ENCODE measurements around the gene LILRA5. TPM values are rescaled to one million over a fixed set of nuclear protein-coding genes. Genes with fewer than 3 reads are reported as not detected.

The LILRA5 gene
- total RNA-seq, 1 donor from 2014 or later: not detected

DNA sequence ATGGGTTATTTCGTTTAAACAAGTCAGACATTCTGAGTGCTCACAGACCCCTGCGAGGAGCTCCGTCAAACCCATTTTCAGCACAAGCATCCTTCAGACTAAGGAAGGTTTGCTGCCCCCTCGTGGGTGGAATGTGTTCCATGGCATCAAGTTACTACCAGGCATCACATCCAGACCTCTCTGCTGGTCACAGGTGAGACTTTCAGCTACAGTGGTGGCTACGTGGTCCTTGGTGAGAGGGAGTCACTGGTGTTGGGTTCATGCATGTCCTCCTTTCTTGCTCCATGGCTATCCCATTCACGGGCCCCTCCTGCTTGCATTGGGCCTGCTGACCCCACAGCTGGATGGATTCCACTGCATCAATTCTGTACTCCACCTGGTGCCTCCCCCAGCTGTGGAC, 46.8 kb downstream of the LILRA5 start:
- Mint-ChIP-seq H3K9me3 (no peaks in the 10 kb centered on the region), H3K27me3 (ENCODE audit: low read depth) (peaks cover 45% of the 10 kb centered on the region), H3K4me3 (no peak overlapping the region), H3K36me3 (ENCODE audit: low read depth) (no peaks in the 10 kb centered on the region), H3K27ac (ENCODE audit: unreplicated experiment) (no peak overlapping the region), H3K4me1 (peaks cover 3% of the 10 kb centered on the region)
- DNase-seq (ENCODE audit: low read depth, low spot score): peak; percentile 87
- peak; percentile 77 for TF ChIP-seq CTCF (conservative IDR thresholded peaks at IDR 0.05)

DNA sequence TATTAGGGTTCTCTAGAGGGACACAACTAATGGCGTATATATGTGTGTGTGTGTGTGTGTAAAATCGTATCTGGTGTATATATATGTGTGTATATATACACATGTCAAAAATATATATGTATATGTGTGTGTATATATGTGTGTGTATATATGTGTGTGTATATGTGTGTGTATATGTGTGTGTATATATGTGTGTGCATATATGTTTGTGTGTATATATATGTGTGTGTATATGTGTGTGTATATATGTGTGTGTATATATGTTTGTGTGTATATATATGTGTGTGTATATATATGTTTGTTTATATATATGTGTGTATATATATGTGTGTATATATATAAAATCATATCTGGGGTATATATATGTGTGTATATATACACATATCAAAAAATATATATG, 50.5 kb downstream of the LILRA5 start:
- Mint-ChIP-seq H3K9me3 (no peaks in the 10 kb centered on the region), H3K27ac (ENCODE audit: unreplicated experiment) (no peak overlapping the region), H3K36me3 (ENCODE audit: low read depth) (no peaks in the 10 kb centered on the region), H3K4me1 (peaks cover 3% of the 10 kb centered on the region), H3K4me3 (no peak overlapping the region), H3K27me3 (ENCODE audit: low read depth) (peaks cover 22% of the 10 kb centered on the region)
- no peak for TF ChIP-seq CTCF (conservative IDR thresholded peaks at IDR 0.05)
- no peak for DNase-seq (ENCODE audit: low read depth, low spot score)

- H3K27ac Mint-ChIP-seq (ENCODE audit: unreplicated experiment): no peak overlapping the region
- H3K4me3 Mint-ChIP-seq: no peak overlapping the region
- DNase-seq (ENCODE audit: low read depth, low spot score): no peak
- TF ChIP-seq CTCF (conservative IDR thresholded peaks at IDR 0.05): no peak
- H3K4me1 Mint-ChIP-seq: peaks cover 3% of the 10 kb centered on the region
- no peaks in the 10 kb centered on the region for H3K9me3 Mint-ChIP-seq
- no peaks in the 10 kb centered on the region for H3K36me3 Mint-ChIP-seq (ENCODE audit: low read depth)
- H3K27me3 Mint-ChIP-seq (ENCODE audit: low read depth): peaks cover 22% of the 10 kb centered on the region
Observed at GRCh38 chr19:54262066-54262465, 50.9 kb downstream of the LILRA5 start.

- no peaks in the 10 kb centered on the region for H3K9me3 Mint-ChIP-seq
- H3K36me3 Mint-ChIP-seq (ENCODE audit: low read depth): no peaks in the 10 kb centered on the region
- no peaks in the 10 kb centered on the region for H3K4me1 Mint-ChIP-seq
- H3K27me3 Mint-ChIP-seq (ENCODE audit: low read depth): peaks cover 9% of the 10 kb centered on the region
- no peak for TF ChIP-seq CTCF (conservative IDR thresholded peaks at IDR 0.05)
- H3K4me3 Mint-ChIP-seq: no peak within 1 kb of the TSS
- H3K27ac Mint-ChIP-seq (ENCODE audit: unreplicated experiment): no peak within 1 kb of the TSS
- no peak for DNase-seq (ENCODE audit: low read depth, low spot score)
Observed at GRCh38 chr19:54257116-54257480, 55.9 kb downstream of the LILRA5 start, which contains the start of gene LILRB5. Gene LILRB5, minus strand, starts transcription at chr19:54257273. Its CDS starts 80 bp downstream, at chr19:54257193.

Small RNAs within 50 kb of the gene (microRNA-seq; reads per million reads assigned to microRNA genes)
- gene MIR4752: not detected

Other genes starting within 250 kb of the LILRA5 start
- gene VSTM1, start 249.3 kb downstream of the LILRA5 start, total RNA-seq: not detected in 2 replicates
- gene TARM1, start 231.8 kb downstream of the LILRA5 start, total RNA-seq: not detected in 2 replicates
- gene OSCAR, start 212.4 kb downstream of the LILRA5 start, total RNA-seq: not detected in 2 replicates
- 131 and 162 TPM in 2 replicates for gene NDUFA3, start 210.3 kb downstream of the LILRA5 start, total RNA-seq
- 24.5 and 26.8 TPM in 2 replicates for gene TFPT, start 197.5 kb downstream of the LILRA5 start, total RNA-seq
- gene PRPF31, start 197.4 kb downstream of the LILRA5 start, total RNA-seq: 94.8 and 104 TPM in 2 replicates
- 87.6 and 95.5 TPM in 2 replicates for gene CNOT3, start 175.4 kb downstream of the LILRA5 start, total RNA-seq
- 5.1 and 5.9 TPM in 2 replicates for gene LENG1, start 153.4 kb downstream of the LILRA5 start, total RNA-seq
- gene TMC4, start 140.0 kb downstream of the LILRA5 start, total RNA-seq: 0.28 TPM in 1 of 2 replicates, not detected in the other
- 74.2 and 76.5 TPM in 2 replicates for gene MBOAT7, start 123.6 kb downstream of the LILRA5 start, total RNA-seq
- gene TSEN34, start 121.9 kb downstream of the LILRA5 start, total RNA-seq: 66.2 and 67.9 TPM in 2 replicates
- gene RPS9, start 112.3 kb downstream of the LILRA5 start, total RNA-seq: 1,439 and 1,464 TPM in 2 replicates
- not detected in 2 replicates for gene LILRB3, start 90.2 kb downstream of the LILRA5 start, total RNA-seq
- gene LILRA6, start 70.4 kb downstream of the LILRA5 start, total RNA-seq: not detected in 2 replicates
- not detected in 2 replicates for gene LILRB5, start 55.9 kb downstream of the LILRA5 start, total RNA-seq
- gene LILRB2, start 32.1 kb downstream of the LILRA5 start, total RNA-seq: not detected in 2 replicates
- not detected in 2 replicates for gene LILRA4, start 26.0 kb upstream of the LILRA5 start, total RNA-seq
- gene LAIR1, start 51.8 kb upstream of the LILRA5 start, total RNA-seq: not detected in 2 replicates
- 180 and 207 TPM in 2 replicates for gene TTYH1, start 102.3 kb upstream of the LILRA5 start, total RNA-seq
- gene LENG8, start 136.0 kb upstream of the LILRA5 start, total RNA-seq: 157 and 161 TPM in 2 replicates
- 2.5 and 3.0 TPM in 2 replicates for gene LENG9, start 150.6 kb upstream of the LILRA5 start, total RNA-seq
- gene CDC42EP5, start 160.1 kb upstream of the LILRA5 start, total RNA-seq: 6.7 and 7.7 TPM in 2 replicates
- gene LAIR2, start 189.7 kb upstream of the LILRA5 start, total RNA-seq: not detected in 2 replicates

Data from neural crest cell (in vitro differentiated cells).